Activated CD4-positive, CD25-positive, alpha-beta regulatory T cell treated with anti-CD3 and anti-CD28 coated beads, Interleukin-2, amount 50 U/mL, for 16 hours (primary cell): ENCODE results near the gene SRP9.
"Not testable (repeated sequence)": the region's sequence is repeated elsewhere in the genome, so short reads cannot be mapped to it uniquely, and the experiment has no call there.

Experiments
- DNase-seq: peaks from one replicate; pipeline ENCODE4 v3.0.0-alpha.2; 2020; ENCODE audit warnings: low read depth, low spot score

The SRP9 gene

GRCh38 chr1:225774281-225775147 lies 3.1 kb upstream of the SRP9 start:
- DNase-seq = no peak

- DNase-seq = no peak
Observed at GRCh38 chr1:225776294-225776693, 1.3 kb upstream of the SRP9 start.

GRCh38 chr1:225777058-225777582 lies 506 bp upstream of the SRP9 start:
- no peak for DNase-seq

- DNase-seq = no peak
Observed at GRCh38 chr1:225778337-225778669, 677 bp downstream of the SRP9 start.

GRCh38 chr1:225779165-225779564 lies 1.5 kb downstream of the SRP9 start:
- DNase-seq = not testable (repeated sequence)

GRCh38 chr1:225780134-225780533 lies 2.5 kb downstream of the SRP9 start:
- no peak for DNase-seq

- DNase-seq = no peak
Observed at GRCh38 chr1:225780630-225781029, 3.0 kb downstream of the SRP9 start.

- not testable (repeated sequence) for DNase-seq
Observed at GRCh38 chr1:225789142-225789541, 11.5 kb downstream of the SRP9 start.

- DNase-seq = no peak
Observed at GRCh38 chr1:225794954-225795353, 17.3 kb downstream of the SRP9 start.

- DNase-seq = not testable (repeated sequence)
Observed at GRCh38 chr1:225796097-225796496, 18.5 kb downstream of the SRP9 start.

- DNase-seq = not testable (repeated sequence)
Observed at GRCh38 chr1:225801146-225801545, 23.5 kb downstream of the SRP9 start.

- DNase-seq = no peak
Observed at GRCh38 chr1:225806249-225806648, 28.6 kb downstream of the SRP9 start.

- DNase-seq = not testable (repeated sequence)
Observed at GRCh38 chr1:225806736-225807135, 29.1 kb downstream of the SRP9 start.

- DNase-seq = no peak
Observed at GRCh38 chr1:225808136-225808535, 30.5 kb downstream of the SRP9 start.

- DNase-seq = peak; percentile 6
Observed at GRCh38 chr1:225809842-225810578, 32.4 kb downstream of the SRP9 start, which contains the start of gene EPHX1. Gene EPHX1 (plus strand): TSS chr1:225810124. CDS start chr1:225828730, 18,606 bp downstream.

GRCh38 chr1:225810579-225811538 lies 33.2 kb downstream of the SRP9 start:
- DNase-seq = not testable (repeated sequence)

- no peak for DNase-seq
Observed at GRCh38 chr1:225811622-225812487, 34.2 kb downstream of the SRP9 start.

- DNase-seq = no peak
Observed at GRCh38 chr1:225812488-225813213, 35.0 kb downstream of the SRP9 start.

GRCh38 chr1:225813214-225813964 lies 35.8 kb downstream of the SRP9 start:
- DNase-seq = no peak
